BLaER1 (cell line): ENCODE measurements around the gene WNT9A.
"Not testable (repeated sequence)": the region's sequence is repeated elsewhere in the genome, so short reads cannot be mapped to it uniquely, and the experiment has no call there.

Source experiments
- H3K27ac ChIP-seq: shearing (Covaris generic); formaldehyde crosslinking; 2 replicates; pipeline ENCODE4 v1.8.1; 2022
- H3K27me3 ChIP-seq: shearing (Covaris generic); formaldehyde crosslinking; 2 replicates; pipeline ENCODE4 v1.8.1; 2022
- H3K36me3 ChIP-seq: shearing (Covaris generic); formaldehyde crosslinking; 2 replicates; pipeline ENCODE4 v1.8.1; 2022
- H3K4me1 ChIP-seq: shearing (Covaris generic); formaldehyde crosslinking; 2 replicates; pipeline ENCODE4 v1.8.1; 2022
- H3K4me2 ChIP-seq: shearing (Covaris generic); formaldehyde crosslinking; 2 replicates; pipeline ENCODE4 v1.8.1; 2022
- H3K4me3 ChIP-seq: shearing (Covaris generic); formaldehyde crosslinking; 2 replicates; pipeline ENCODE4 v1.8.1; 2022
- H3K9ac ChIP-seq: shearing (Covaris generic); formaldehyde crosslinking; 2 replicates; pipeline ENCODE4 v1.8.1; 2022
- H3K9me3 ChIP-seq: shearing (Covaris generic); formaldehyde crosslinking; 2 replicates; pipeline ENCODE4 v1.8.1; 2022
- H4K20me1 ChIP-seq: shearing (Covaris generic); formaldehyde crosslinking; 2 replicates; pipeline ENCODE4 v1.8.1; 2022
- Cebpa-rat ChIP-seq: shearing (Covaris generic); IDR thresholded peaks from 2 replicates; pipeline ENCODE4 v1.8.1; 2022

Gene WNT9A

DNA sequence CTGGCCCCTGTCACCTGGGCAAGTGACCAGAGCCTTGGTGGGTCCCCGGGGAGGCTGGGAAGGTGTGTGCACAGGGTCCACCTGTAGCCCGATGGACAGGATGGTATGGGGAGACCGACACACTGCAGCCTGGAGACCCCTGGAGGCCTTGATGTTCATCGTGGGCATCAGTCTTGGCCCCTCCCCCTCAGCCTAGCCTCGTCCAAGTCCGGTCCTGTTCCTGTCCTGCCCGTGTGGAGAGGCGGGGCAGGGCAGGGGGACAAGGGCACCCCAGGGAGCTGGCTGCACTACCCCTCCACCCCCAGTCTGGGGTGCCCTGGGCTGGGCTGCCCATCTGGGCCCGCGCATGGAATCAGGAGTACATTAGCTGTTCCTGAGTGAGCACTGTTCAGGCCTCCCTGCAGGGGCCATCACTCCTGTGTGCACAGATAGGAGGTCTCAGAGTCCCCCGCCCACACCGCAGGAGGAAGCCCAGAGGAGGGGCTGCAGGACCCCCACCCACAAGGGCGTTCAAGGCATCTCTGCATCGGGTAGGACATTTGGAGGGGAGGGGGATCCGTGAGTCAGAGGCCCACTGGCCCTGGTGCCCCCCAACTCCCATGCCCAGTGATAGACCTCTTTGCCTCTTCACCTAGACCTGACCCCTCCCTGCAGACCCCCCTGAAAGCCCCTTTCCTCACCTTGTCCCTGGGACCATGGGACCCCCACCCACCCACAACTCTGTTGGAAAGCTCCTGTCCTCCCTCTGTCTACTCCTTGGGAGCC is 63.2 kb downstream of the WNT9A start:
- no peaks in the 10 kb centered on the region for H3K9me3 ChIP-seq
- H4K20me1 ChIP-seq, result no peaks in the 10 kb centered on the region
- no peak overlapping the region for H3K27ac ChIP-seq
- H3K27me3 ChIP-seq, result no peaks in the 10 kb centered on the region
- no peaks in the 10 kb centered on the region for H3K36me3 ChIP-seq
- TF ChIP-seq Cebpa-rat, result no peak
- H3K9ac ChIP-seq, result no peak overlapping the region
- H3K4me3 ChIP-seq, result no peak overlapping the region
- H3K4me2 ChIP-seq, result no peak overlapping the region
- peaks cover 6% of the 10 kb centered on the region; the same call in 1 of the 2 replicates for H3K4me1 ChIP-seq

DNA sequence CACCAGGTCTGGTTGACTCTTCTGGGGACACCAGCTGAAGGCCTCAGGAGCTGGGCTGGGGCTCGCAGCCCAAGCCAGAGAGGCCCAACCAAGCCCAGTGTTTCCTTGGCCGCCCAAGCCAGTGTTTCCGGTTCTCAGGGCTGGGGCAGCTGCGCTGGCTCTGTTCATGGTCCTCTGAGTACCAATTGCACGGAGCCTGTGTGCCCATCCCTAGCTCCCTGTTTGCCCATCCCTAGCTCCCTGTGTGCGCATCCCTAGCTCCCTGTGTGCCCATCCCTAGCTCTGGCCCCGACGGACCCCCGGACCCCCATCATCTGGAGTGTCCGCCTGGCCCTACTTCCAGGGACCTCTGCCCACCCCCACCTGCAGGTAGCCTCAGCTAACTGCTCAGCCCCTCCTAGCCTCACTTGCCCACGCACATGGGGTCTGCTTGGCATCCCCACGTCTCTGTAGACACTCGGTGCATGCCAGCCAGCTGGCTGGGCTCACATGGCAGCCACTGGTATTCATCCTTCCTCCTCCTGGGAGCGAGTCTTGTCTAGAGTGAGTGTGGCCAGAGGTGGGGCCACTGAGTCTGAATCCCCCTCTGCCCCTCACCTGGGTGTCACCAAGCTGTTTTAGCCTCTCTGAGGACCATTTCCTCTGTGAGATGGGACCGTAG is 64.0 kb downstream of the WNT9A start:
- TF ChIP-seq Cebpa-rat, result no peak
- H3K27ac ChIP-seq, result no peak overlapping the region
- peaks cover 6% of the 10 kb centered on the region; the same call in 1 of the 2 replicates for H3K4me1 ChIP-seq
- no peak overlapping the region for H3K4me3 ChIP-seq
- no peak overlapping the region for H3K9ac ChIP-seq
- no peaks in the 10 kb centered on the region for H3K9me3 ChIP-seq
- H3K27me3 ChIP-seq, result no peaks in the 10 kb centered on the region
- H3K4me2 ChIP-seq, result no peak overlapping the region
- no peaks in the 10 kb centered on the region for H4K20me1 ChIP-seq
- H3K36me3 ChIP-seq, result no peaks in the 10 kb centered on the region

DNA sequence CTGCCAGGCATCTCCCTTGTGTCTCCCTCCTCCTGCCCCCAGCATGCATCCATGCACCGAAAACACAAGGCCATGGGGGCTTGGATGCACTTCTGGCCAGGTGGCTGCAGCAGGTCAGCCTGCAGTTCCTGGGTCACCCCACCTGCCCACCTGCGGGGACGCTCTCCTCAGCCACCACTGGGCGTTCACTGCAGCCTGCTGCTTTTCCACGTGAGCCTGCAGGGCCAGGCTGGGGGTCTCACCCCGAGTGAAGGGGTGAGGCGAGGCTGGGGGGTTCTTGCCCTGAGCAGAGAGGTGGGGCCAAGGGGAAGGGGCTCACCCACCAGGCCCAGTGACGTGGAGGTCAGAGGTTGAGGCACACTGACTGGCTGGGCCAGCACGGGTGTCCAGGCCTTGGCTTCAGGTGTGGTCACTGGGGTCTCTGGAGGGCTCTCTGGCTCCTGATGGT is 64.6 kb downstream of the WNT9A start:
- Histone ChIP-seq H3K36me3 (no peaks in the 10 kb centered on the region), H3K4me2 (no peak overlapping the region), H3K4me3 (no peak overlapping the region), H3K9ac (no peak overlapping the region), H3K27ac (no peak overlapping the region), H4K20me1 (no peaks in the 10 kb centered on the region), H3K9me3 (no peaks in the 10 kb centered on the region), H3K27me3 (no peaks in the 10 kb centered on the region), H3K4me1 (peaks cover 5% of the 10 kb centered on the region; the same call in 1 of the 2 replicates)
- TF ChIP-seq Cebpa-rat, result no peak

DNA sequence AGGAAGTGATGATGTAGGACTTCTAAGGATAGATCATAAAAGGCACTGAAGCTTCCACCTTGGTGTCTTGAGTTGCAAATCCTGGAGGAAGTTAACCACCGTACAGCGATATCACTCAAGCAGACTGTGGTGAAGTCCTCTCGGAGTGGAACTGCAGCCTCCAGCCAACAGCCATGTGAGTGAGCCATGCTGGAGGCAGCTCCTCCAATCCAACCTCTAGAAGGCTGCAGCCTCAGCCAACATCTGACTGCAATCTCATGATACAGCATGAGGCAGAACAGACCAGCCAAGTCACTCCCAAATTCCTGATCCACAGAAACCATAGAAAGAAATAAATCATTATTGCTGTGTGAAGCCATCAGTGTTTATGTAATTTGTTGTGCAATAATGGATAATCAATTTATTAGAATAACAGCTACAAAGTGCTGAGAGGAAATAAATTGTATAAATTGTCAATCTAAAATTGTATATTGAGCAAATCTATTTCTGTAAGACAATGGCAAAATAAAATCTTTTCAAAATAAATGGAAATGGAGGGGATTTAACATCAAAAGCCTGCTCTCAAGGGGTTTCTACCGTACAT is 67.3 kb downstream of the WNT9A start:
- no peaks in the 10 kb centered on the region for H3K27me3 ChIP-seq
- no peak overlapping the region for H3K4me3 ChIP-seq
- H3K36me3 ChIP-seq, result no peaks in the 10 kb centered on the region
- no peak overlapping the region for H3K4me2 ChIP-seq
- H3K9me3 ChIP-seq, result no peaks in the 10 kb centered on the region
- no peaks in the 10 kb centered on the region for H4K20me1 ChIP-seq
- TF ChIP-seq Cebpa-rat, result no peak
- H3K4me1 ChIP-seq, result no peaks in the 10 kb centered on the region
- H3K27ac ChIP-seq, result no peak overlapping the region
- H3K9ac ChIP-seq, result no peak overlapping the region

DNA sequence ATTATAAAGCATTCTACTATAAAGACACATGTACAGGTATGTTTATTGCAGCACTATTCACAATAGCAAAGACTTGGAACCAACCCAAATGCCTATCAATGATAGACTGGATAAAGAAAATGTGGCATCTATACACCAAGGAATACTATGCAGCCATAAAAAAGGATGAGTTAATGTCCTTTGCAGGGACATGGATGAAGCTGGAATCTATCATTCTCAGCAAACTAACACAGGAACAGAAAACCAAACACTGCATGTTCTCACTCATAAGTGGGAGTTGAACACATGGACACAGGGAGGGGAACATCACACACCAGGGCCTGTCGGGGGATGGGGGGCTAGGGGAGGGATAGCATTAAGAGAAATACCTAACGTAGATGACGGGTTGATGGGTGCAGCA is 69.9 kb downstream of the WNT9A start:
- not testable (repeated sequence) for H3K27me3 ChIP-seq, H3K4me1 ChIP-seq, H3K27ac ChIP-seq, H3K4me2 ChIP-seq, H3K4me3 ChIP-seq, H4K20me1 ChIP-seq, H3K9ac ChIP-seq, H3K36me3 ChIP-seq, H3K9me3 ChIP-seq

DNA sequence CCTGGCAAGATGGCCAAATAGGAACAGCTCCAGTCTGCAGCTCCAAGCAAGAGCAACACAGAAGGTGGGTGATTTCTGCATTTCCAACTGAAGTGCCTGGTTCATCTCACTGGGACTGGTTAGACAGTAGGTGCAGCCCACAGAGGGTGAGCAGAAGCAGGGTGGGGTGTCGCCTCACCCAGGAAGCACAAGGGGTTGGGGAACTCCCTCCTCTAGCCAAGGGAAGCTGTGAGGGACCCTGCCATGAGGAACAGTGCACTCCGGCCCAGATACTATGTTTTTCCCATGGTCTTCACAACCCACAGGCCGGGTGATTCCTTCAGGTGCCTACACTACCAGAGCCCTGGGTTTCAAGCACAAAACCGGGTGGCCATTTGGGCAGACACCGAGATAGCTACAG is 75.8 kb downstream of the WNT9A start:
- H3K4me2 ChIP-seq, H3K27me3 ChIP-seq, H3K36me3 ChIP-seq, H4K20me1 ChIP-seq, H3K27ac ChIP-seq, H3K9ac ChIP-seq, H3K9me3 ChIP-seq, H3K4me3 ChIP-seq: not testable (repeated sequence)
- H3K4me1 ChIP-seq, result peaks cover 30% of the 10 kb centered on the region

DNA sequence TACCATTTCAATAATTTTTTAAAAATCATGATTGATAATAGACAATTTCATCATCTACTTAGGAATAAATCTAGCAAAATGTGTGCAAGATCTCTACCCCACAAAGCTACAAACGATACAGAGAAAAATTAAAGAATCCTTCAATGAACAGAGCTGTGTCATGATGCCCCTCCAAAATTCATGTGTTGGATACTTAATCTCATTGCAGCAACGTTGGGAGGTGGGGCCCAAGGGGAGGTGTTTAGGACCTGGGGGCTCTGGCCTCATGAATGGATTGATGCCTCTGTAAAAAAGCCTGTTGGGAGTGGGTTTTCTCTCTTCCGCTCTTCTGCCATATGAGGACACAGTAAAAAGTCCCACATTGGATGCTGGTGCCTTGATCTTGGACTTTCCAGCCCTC is 77.4 kb downstream of the WNT9A start:
- Histone ChIP-seq H3K27me3 (no peaks in the 10 kb centered on the region), H3K4me3 (no peak overlapping the region), H3K9ac (peak overlapping the region; percentile 11; the same call in 1 of the 2 replicates), H3K4me1 (peaks cover 30% of the 10 kb centered on the region), H4K20me1 (no peaks in the 10 kb centered on the region), H3K4me2 (peak overlapping the region; percentile 77), H3K36me3 (no peaks in the 10 kb centered on the region), H3K9me3 (peaks cover 13% of the 10 kb centered on the region), H3K27ac (peak overlapping the region; percentile 69)
- no peak for TF ChIP-seq Cebpa-rat

DNA sequence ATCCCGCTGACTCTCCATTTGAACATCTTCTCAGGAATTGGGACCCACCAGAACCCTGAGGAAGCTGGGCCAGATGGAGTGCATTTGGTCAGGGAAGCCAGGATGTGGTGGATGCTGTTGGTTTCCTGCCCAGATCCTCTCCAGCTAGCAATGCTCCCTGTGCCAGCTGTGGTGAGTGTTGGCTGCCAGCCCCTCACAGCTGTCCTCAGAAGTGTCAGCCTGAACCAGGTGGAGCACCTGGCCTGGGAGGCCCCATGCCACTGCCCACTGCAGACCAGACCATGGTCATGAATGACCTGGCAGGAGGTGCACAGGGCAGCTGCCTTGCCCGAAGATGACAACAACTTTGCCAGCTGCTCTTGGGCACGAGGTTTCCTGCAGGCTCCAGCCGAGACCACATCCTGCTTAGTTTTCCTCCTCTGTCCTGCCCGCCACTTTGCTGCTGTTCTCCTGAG is 77.9 kb downstream of the WNT9A start:
- Histone ChIP-seq H3K4me1 (peaks cover 30% of the 10 kb centered on the region), H3K9me3 (peaks cover 18% of the 10 kb centered on the region), H4K20me1 (no peaks in the 10 kb centered on the region), H3K27me3 (no peaks in the 10 kb centered on the region), H3K4me3 (no peak overlapping the region; the same call in 1 of the 2 replicates), H3K9ac (peak overlapping the region; percentile 11; the same call in 1 of the 2 replicates), H3K27ac (peak overlapping the region; percentile 69), H3K36me3 (no peaks in the 10 kb centered on the region), H3K4me2 (peak overlapping the region; percentile 77)
- TF ChIP-seq Cebpa-rat, result no peak

DNA sequence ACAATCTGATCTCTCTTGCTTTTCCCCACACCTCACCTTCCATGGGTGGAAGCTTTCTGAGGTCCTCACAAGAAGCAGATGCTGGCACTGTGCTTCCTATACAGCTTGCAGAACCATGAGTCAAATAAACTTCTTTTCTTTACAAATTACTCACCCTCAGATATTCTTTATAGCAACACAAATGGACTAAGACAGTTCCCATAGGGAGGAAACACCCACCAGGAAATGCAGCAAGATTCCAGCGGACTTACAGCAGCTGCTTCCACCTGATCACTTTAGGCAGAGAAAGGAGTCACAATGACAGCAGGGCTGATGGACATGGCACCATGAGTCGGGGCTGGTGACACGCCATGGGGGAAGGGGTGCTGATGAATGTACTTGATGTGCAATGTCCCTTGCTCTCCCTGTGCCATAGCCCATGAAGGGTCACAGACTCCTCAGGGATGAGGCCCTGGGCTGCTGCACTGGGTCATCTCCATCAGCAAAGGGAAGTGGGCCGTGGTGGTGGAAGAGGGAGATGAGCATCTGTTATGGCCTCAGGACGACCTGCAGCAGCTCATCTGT is 78.4 kb downstream of the WNT9A start:
- no peak overlapping the region for H3K4me3 ChIP-seq
- H3K4me1 ChIP-seq, result peaks cover 30% of the 10 kb centered on the region

More for the DNA sequence above, 78.4 kb downstream of the WNT9A start:
- H4K20me1 ChIP-seq, result no peaks in the 10 kb centered on the region
- peak overlapping the region; percentile 69 for H3K27ac ChIP-seq
- no peaks in the 10 kb centered on the region for H3K36me3 ChIP-seq
- H3K9ac ChIP-seq, result no peak overlapping the region
- peak overlapping the region; percentile 77 for H3K4me2 ChIP-seq
- TF ChIP-seq Cebpa-rat, result no peak
- peaks cover 23% of the 10 kb centered on the region for H3K9me3 ChIP-seq
- H3K27me3 ChIP-seq, result no peaks in the 10 kb centered on the region
